GM12878 (cell line): ENCODE measurements around the gene CCDC51. TPM values are rescaled to one million over a fixed set of nuclear protein-coding genes. Genes with fewer than 3 reads are reported as not detected.

ENCODE experiments used
- ATAC-seq: fragments of 200-7000 bp; cut with Tn5 transposase; 3 replicates; pipeline ENCODE4 v1.9.1; 2020; ENCODE audit warnings: mild to moderate bottlenecking, moderate library complexity
- BruUV-seq: library from RNA; stranded (reverse); fragments of 400-500 nt; replicated peaks from 2 replicates; lab custom pipeline; 2021; lab: Mats Ljungman, UMichigan
- CTCF ChIA-PET: fragments of 300-600 bp; sonication (Branson Sonifier 250); formaldehyde crosslinking; extraction: SDS; loops from one replicate; lab custom pipeline; 2021; ENCODE audit warnings: inconsistent platforms; lab: Yijun Ruan, JAX
- POLR2A ChIA-PET: fragments of 350-600 bp; formaldehyde crosslinking; extraction: SDS; loops from one replicate; lab custom pipeline; 2021; ENCODE audit warnings: inconsistent platforms; lab: Charles Lee
- RAD21 ChIA-PET: fragments of 300-600 bp; sonication (Branson Sonifier 250); formaldehyde crosslinking; loops from one replicate; lab custom pipeline; 2023; ENCODE audit warnings: antibody characterized with exemption; ENCODE audit not compliant: unreplicated experiment; lab: Charles Lee
- SMC1A ChIA-PET: fragments of 300-600 bp; sonication (Branson Sonifier 250); formaldehyde crosslinking; loops from one replicate; lab custom pipeline; 2023; ENCODE audit not compliant: unreplicated experiment, uncharacterized antibody; lab: Charles Lee
- DNase-seq: peaks from one replicate; pipeline ENCODE4 v3.0.0-alpha.2; 2011; ENCODE audit warnings: low read depth, low spot score
- FAIRE-seq: peaks from 3 replicates; lab custom pipeline; 2011; peaks lifted over from hg19 to GRCh38; lab: Jason Lieb, UNC
- H2AFZ ChIP-seq: 2 replicates; pipeline ENCODE4 v1.6.0; 2011; ENCODE audit warnings: low read depth, low read length, control low read depth; ENCODE audit not compliant: control insufficient read depth
- H3K27ac ChIP-seq: 2 replicates; pipeline ENCODE4 v1.5.1; 2011; ENCODE audit warnings: control low read depth; ENCODE audit not compliant: control insufficient read depth, insufficient read depth
- H3K27me3 ChIP-seq, 2 experiments: replicated peaks in 1 of 2; 2 replicates each; pipeline versions ENCODE4 v1.6.0 to v1.6.1; 2011; ENCODE audit warnings: low read length in 1 of 2; ENCODE audit not compliant: control insufficient read depth in 2 of 2, insufficient read depth in 2 of 2
- H3K36me3 ChIP-seq, 2 experiments: 2 replicates each; pipeline ENCODE4 v1.5.1; 2011; ENCODE audit warnings: low read length in 1 of 2; ENCODE audit not compliant: control insufficient read depth in 2 of 2, insufficient read depth in 2 of 2
- H3K4me1 ChIP-seq: 2 replicates; pipeline ENCODE4 v1.6.1; 2011; ENCODE audit warnings: mild to moderate bottlenecking, low read length, moderate library complexity, mixed read lengths; ENCODE audit not compliant: control insufficient read depth, insufficient read depth
- H3K4me2 ChIP-seq: 2 replicates; pipeline ENCODE4 v1.6.0; 2011; ENCODE audit warnings: control low read depth; ENCODE audit not compliant: control insufficient read depth, insufficient read depth
- H3K4me3 ChIP-seq: fragments of 200-600 bp; sonication (generic); 2 replicates; pipeline ENCODE4 v1.5.1; 2016
- H3K79me2 ChIP-seq: 2 replicates; pipeline ENCODE4 v1.6.0; 2011; ENCODE audit warnings: low read length; ENCODE audit not compliant: control insufficient read depth, insufficient read depth
- H3K9ac ChIP-seq: 2 replicates; pipeline ENCODE4 v1.8.0; 2011; ENCODE audit warnings: low read length, control low read depth, mixed read lengths; ENCODE audit not compliant: control insufficient read depth, insufficient read depth
- H3K9me3 ChIP-seq: replicated peaks from 3 replicates; pipeline ENCODE4 v1.5.1; 2011; ENCODE audit warnings: mild to moderate bottlenecking, low read length; ENCODE audit not compliant: control insufficient read depth, insufficient read depth
- H4K20me1 ChIP-seq: 2 replicates; pipeline ENCODE4 v1.6.0; 2011; ENCODE audit not compliant: control insufficient read depth, insufficient read depth
- ATF2 ChIP-seq: IDR thresholded peaks from 2 replicates; pipeline ENCODE4 v1.6.1; 2012; ENCODE audit warnings: low read length, inconsistent platforms
- ATF3 ChIP-seq: IDR thresholded peaks from 2 replicates; pipeline ENCODE4 v1.6.1; 2011; ENCODE audit warnings: low read depth, mild to moderate bottlenecking, low read length, moderate library complexity, borderline replicate concordance; ENCODE audit errors: extremely low read depth
- BCL11A ChIP-seq: IDR thresholded peaks from 2 replicates; pipeline ENCODE4 v1.6.1; 2011; ENCODE audit warnings: low read depth, low read length
- EP300 ChIP-seq, 2 experiments: fragments of 150-350 bp in 1 of 2; IDR thresholded peaks; 2 replicates each; pipeline ENCODE4 v1.6.1; 2011 to 2012; ENCODE audit warnings: low read depth in 2 of 2, low read length in 2 of 2, borderline replicate concordance in 1 of 2, improper control_type of control experiment in 1 of 2, inconsistent platforms in 1 of 2; ENCODE audit not compliant: control insufficient read depth in 1 of 2
- IKZF2 ChIP-seq, 2 experiments: fragments of 450-650 bp; IDR thresholded peaks; 2 replicates each; pipeline ENCODE4 v1.6.1; 2017; ENCODE audit warnings: mild to moderate bottlenecking in 2 of 2, moderate library complexity in 2 of 2
- MTA2 ChIP-seq: fragments of 450-650 bp; IDR thresholded peaks from 2 replicates; pipeline ENCODE4 v1.6.1; 2016; ENCODE audit warnings: low read depth, mild to moderate bottlenecking, moderate library complexity
- NFYA ChIP-seq: IDR thresholded peaks from 2 replicates; pipeline ENCODE4 v1.6.1; 2011; ENCODE audit warnings: low read depth, mild to moderate bottlenecking, low read length, improper control_type of control experiment, borderline replicate concordance
- NR2F1 ChIP-seq: fragments of 450-650 bp; conservative IDR thresholded peaks from 2 replicates; pipeline ENCODE4 v1.6.1; 2017; ENCODE audit warnings: mild to moderate bottlenecking
- PAX8 ChIP-seq: fragments of 450-650 bp; IDR thresholded peaks from 2 replicates; pipeline ENCODE4 v1.6.1; 2017; ENCODE audit warnings: mild to moderate bottlenecking, moderate library complexity
- RUNX3 ChIP-seq: IDR thresholded peaks from 2 replicates; pipeline ENCODE4 v1.6.1; 2012; ENCODE audit warnings: low read length, inconsistent platforms
- SREBF2 ChIP-seq: IDR thresholded peaks from 2 replicates; pipeline ENCODE4 v1.6.1; 2012; ENCODE audit warnings: mild to moderate bottlenecking, low read length
- WRNIP1 ChIP-seq: IDR thresholded peaks from 2 replicates; pipeline ENCODE4 v1.6.1; 2011; ENCODE audit warnings: low read depth, low read length, improper control_type of control experiment, borderline replicate concordance
- YY1 ChIP-seq: IDR thresholded peaks from 2 replicates; pipeline ENCODE4 v1.6.1; 2011; ENCODE audit warnings: low read depth, mild to moderate bottlenecking, low read length
- ZNF622 ChIP-seq: fragments of 450-650 bp; IDR thresholded peaks from 2 replicates; pipeline ENCODE4 v1.6.1; 2017; ENCODE audit warnings: mild to moderate bottlenecking, inconsistent platforms
- WGBS: methylation state at CpG from one replicate; pipeline ENCODE4 v1.1.6; 2016; ENCODE audit warnings: low lambda C conversion rate; ENCODE audit not compliant: insufficient replicate concordance, insufficient coverage; ENCODE audit errors: missing lambda C conversion rate; 5-methylcytosine and 5-hydroxymethylcytosine counted together
- in situ Hi-C: fragments of 300-500 bp; cut with MboI; formaldehyde crosslinking; loops from 9 replicates; pipeline ENCODE4 v1.14.3; 2018; ENCODE audit warnings: mixed read lengths
- intact Hi-C: fragments of 100-400 bp; cut with micrococcal nuclease; formaldehyde crosslinking; loops from one replicate; pipeline ENCODE4 v1.14.2; 2022; ENCODE audit not compliant: unreplicated experiment
- polyA plus RNA-seq, 11 experiments: library from polyadenylated mRNA; depleted of rRNA in 4 of 11; unstranded in 6 of 11; stranded (reverse) in 5 of 11; fragments of >200 nt; fragmentation: Nextera tagmentation in 4 of 11; fragmentation: Illumina TruSeq in 1 of 11; extraction: Ambion mirVana in 4 of 11; extraction: Trizol in 1 of 11; gene quantifications; 1 replicate in 1 of 11; 2 replicates in 10 of 11; pipeline versions ENCODE4 v1.2.1 to v1.2.3, GENCODE V29; 2011 to 2016; ENCODE audit warnings: inconsistent platforms in 2 of 11, missing spikeins in 2 of 11, low read depth in 1 of 11
- total RNA-seq, 4 experiments: library from RNA; depleted of rRNA in 3 of 4; stranded (reverse); fragments of >200 nt in 3 of 4; fragmentation: Illumina TruSeq in 1 of 4; extraction: Trizol in 1 of 4; gene quantifications; 2 replicates each; pipeline versions ENCODE4 v1.2.1 to v1.2.3, GENCODE V29; 2013 to 2021
- TF ChIP-seq, protein P1 (sequence below): fragments of 450-650 bp; formaldehyde crosslinking; IDR thresholded peaks from 2 replicates; pipeline ENCODE4 v1.4.0; 2020; ENCODE audit warnings: mild to moderate bottlenecking, moderate library complexity
- TF ChIP-seq, protein P2 (sequence below): fragments of 450-650 bp; IDR thresholded peaks from 2 replicates; pipeline ENCODE4 v1.6.1; 2016; ENCODE audit warnings: mild to moderate bottlenecking

Gene CCDC51
- total and polyA plus RNA-seq, 10 of the 15 experiments (the other 5 are each of a cell fraction or from before 2014, with no cell fraction given), result 10.6 to 54.9 (median 28.5) TPM

DNA sequence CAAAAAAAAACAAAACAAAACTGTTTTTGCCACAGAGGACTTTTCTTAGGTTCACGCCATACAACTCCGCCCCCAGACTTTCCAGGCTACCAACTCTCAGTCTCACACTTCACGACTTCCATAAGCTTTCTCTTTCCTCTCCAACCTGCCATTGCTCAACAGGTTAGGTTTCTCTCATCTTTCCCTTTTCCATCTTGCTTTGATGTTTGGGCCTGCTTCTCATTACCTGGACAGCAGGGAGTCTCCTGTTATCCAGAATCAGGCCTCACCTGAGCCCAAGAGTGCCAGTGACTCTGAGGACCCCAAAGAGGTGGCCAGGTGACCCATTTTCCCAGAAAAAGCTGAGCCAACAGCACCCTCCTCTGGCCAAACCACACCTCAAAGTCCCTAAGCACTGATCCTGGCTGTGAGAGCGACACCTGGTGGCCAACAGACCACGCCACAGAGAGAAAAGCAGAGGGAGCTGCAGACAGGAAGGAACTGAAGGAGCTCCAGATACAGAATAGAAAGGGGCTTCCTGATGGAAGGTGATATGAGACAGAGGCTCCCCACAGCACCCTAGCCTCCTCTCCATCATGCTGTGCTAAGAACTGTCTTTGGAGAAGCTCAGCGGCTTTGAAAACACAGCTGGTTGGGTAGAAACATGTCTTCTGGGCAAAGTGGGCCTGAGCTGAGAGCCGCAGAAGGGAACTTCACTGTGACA is 4.0 kb downstream of the CCDC51 start:
- no peak overlapping the region for H2AFZ ChIP-seq
- TF ChIP-seq WRNIP1 (peak; percentile 94; the same call in 1 of the 2 replicates), NFYA (no peak), SREBF2 (no peak), ZNF622 (no peak), MTA2 (0 out of 2 replicates have a peak, but pooled peaks have one; percentile 19), IKZF2 (IDR thresholded peaks at IDR 0.05) (peak; percentile 58 to 72; a peak in 3 of 4 replicates), NR2F1 (no peak), ATF3 (peak; percentile 67; the same call in 1 of the 2 replicates), PAX8 (no peak), BCL11A (no peak), YY1 (peak; percentile 82), ATF2 (no peak), RUNX3 (peak; percentile 84), EP300 (IDR thresholded peaks at IDR 0.05; ENCODE audit: borderline replicate concordance in 1 of 2, control insufficient read depth in 1 of 2, low read depth in 2 of 2, low read length in 2 of 2) (no peak)
- TF ChIP-seq, protein P1, sequence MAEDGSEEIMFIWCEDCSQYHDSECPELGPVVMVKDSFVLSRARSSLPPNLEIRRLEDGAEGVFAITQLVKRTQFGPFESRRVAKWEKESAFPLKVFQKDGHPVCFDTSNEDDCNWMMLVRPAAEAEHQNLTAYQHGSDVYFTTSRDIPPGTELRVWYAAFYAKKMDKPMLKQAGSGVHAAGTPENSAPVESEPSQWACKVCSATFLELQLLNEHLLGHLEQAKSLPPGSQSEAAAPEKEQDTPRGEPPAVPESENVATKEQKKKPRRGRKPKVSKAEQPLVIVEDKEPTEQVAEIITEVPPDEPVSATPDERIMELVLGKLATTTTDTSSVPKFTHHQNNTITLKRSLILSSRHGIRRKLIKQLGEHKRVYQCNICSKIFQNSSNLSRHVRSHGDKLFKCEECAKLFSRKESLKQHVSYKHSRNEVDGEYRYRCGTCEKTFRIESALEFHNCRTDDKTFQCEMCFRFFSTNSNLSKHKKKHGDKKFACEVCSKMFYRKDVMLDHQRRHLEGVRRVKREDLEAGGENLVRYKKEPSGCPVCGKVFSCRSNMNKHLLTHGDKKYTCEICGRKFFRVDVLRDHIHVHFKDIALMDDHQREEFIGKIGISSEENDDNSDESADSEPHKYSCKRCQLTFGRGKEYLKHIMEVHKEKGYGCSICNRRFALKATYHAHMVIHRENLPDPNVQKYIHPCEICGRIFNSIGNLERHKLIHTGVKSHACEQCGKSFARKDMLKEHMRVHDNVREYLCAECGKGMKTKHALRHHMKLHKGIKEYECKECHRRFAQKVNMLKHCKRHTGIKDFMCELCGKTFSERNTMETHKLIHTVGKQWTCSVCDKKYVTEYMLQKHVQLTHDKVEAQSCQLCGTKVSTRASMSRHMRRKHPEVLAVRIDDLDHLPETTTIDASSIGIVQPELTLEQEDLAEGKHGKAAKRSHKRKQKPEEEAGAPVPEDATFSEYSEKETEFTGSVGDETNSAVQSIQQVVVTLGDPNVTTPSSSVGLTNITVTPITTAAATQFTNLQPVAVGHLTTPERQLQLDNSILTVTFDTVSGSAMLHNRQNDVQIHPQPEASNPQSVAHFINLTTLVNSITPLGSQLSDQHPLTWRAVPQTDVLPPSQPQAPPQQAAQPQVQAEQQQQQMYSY (CRISPR knock-in tag), result no peak
- TF ChIP-seq, protein P2, sequence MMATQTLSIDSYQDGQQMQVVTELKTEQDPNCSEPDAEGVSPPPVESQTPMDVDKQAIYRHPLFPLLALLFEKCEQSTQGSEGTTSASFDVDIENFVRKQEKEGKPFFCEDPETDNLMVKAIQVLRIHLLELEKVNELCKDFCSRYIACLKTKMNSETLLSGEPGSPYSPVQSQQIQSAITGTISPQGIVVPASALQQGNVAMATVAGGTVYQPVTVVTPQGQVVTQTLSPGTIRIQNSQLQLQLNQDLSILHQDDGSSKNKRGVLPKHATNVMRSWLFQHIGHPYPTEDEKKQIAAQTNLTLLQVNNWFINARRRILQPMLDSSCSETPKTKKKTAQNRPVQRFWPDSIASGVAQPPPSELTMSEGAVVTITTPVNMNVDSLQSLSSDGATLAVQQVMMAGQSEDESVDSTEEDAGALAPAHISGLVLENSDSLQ, result no peak

More for the DNA sequence above, 4.0 kb downstream of the CCDC51 start:
- Histone ChIP-seq H3K27ac (no peak overlapping the region; the same call in 1 of the 2 replicates), H3K4me1 (peaks cover 25% of the 10 kb centered on the region), H3K79me2 (peaks cover 21% of the 10 kb centered on the region), H3K4me3 (no peak overlapping the region), H3K9ac (no peak overlapping the region), H3K9me3 (no peaks in the 10 kb centered on the region), H3K36me3 (peaks cover 2 to 16% of the 10 kb centered on the region in 2 experiments; a peak in 2 of 4 replicates), H3K27me3 (no peaks in the 10 kb centered on the region), H4K20me1 (no peaks in the 10 kb centered on the region), H3K4me2 (no peak overlapping the region)
- ChIA-PET CTCF (interaction anchor here (0.6 to 12.5 kb wide), 95 partner anchors 9 to 958 kb away, joined by 3 to 757 read pairs (median 6); partner anchors contain the start of genes ATRIP, CAMP, CDC25A and IP6K2), RAD21 (interaction anchor here (0.6 to 4.9 kb wide), 63 partner anchors 9 to 571 kb away, joined by 3 to 259 read pairs (median 4); partner anchors contain the start of genes ATRIP, CDC25A, PFKFB4 and SLC26A6), POLR2A (interaction anchor here (0.6 to 2.4 kb wide), 17 partner anchors 9 to 242 kb away, joined by 3 to 11 read pairs (median 4); partner anchors contain the start of genes ATRIP and PFKFB4), SMC1A (interaction anchor here (0.6 to 11.5 kb wide), 65 partner anchors 8 to 584 kb away, joined by 3 to 287 read pairs (median 6); partner anchors contain the start of genes ATRIP, CDC25A, FBXW12 and PFKFB4)
- peak; percentile 93 for FAIRE-seq
- no TSS peak for BruUV-seq
- intact Hi-C loops, result loop anchor here (1.0 kb wide), 3 partner anchors 35 to 204 kb away; no protein-coding TSS in a partner anchor
- peak; percentile 65 for ATAC-seq
- peak; percentile 63 for DNase-seq
- 47% methylated on average over 7 of the region's 7 CpGs for whole genome bisulfite sequencing
- in situ Hi-C loops, result loop anchor here (5.0 kb wide), 3 partner anchors 34 to 204 kb away; no protein-coding TSS in a partner anchor
